Brain pericyte (primary cell): ENCODE measurements around the gene FNIP2.
"Not testable (repeated sequence)": the region's sequence is repeated elsewhere in the genome, so short reads cannot be mapped to it uniquely, and the experiment has no call there.

Experiments
- DNase-seq: peaks from one replicate; pipeline ENCODE4 v3.0.0-alpha.2; 2012; ENCODE audit warnings: low read depth, low spot score

Gene FNIP2

GRCh38 chr4:158870282-158870625 is 101.4 kb downstream of the FNIP2 start:
- DNase-seq: no peak

DNA sequence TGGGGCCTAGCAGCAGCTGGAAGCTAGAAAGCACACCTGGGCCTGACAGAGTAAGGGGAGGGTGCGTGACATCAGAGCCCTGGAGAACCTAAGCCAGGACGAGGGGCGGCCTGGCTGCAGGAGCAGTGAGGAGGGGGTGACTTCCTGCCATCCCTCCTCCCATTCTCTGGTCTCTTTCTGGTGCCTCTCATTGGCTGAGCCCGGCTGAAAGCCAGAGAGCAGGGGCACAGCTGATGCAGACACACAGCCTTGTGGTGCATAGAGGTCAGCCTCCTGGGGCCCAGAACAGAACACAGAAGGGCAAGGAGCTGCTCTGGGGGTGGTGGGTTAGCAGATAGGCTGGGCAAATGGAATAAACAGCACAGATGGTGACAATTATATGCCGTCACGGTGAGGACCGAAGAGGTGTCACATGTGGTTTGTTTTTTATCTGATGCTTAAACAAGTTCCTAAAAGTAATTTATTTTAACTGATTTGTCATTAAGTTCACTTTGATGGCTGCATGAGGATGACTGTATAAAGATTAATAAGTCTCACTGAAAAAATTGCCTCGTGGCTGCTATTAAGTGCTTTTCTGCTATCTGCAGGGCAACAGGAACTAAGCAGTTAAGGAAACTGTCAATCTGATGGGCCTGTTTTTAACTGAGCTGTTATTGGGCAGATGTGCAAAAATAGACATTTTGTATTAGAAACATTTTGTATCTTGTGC is 102.0 kb downstream of the FNIP2 start:
- DNase-seq: no peak

GRCh38 chr4:158871335-158871724 is 102.5 kb downstream of the FNIP2 start:
- DNase-seq: no peak

DNA sequence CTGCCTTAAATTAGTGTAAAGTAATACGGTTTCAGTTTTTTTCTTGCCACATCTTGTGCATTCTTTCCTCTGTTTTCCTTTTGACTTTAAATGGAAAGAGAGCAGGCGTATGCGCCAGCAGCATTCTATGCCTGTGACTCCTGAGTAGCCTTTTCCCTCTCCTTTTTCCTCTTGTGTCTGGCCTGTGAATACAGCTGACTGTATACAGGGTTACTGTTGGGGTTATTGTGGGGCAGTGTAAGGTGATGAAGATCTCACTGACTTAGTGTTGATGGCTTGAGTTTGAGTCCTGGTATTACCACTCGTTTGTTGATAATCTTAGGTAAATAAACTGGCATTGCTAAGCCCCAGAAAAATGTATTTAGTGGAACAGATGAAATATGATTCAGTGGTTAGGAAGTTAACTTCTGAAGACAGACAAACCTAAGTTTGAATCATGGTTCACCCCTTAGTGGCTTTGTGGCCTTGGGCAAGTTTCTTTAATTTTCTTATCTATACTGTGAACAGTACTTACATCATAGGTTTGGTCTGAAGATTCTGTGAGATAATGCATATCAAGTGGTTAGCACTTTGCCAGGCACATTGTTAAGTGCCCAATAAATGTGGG is 105.1 kb downstream of the FNIP2 start:
- peak; percentile 46 for DNase-seq

- no peak for DNase-seq
These were observed 106.2 kb downstream of the FNIP2 start for GRCh38 chr4:158875026-158875425.

DNA sequence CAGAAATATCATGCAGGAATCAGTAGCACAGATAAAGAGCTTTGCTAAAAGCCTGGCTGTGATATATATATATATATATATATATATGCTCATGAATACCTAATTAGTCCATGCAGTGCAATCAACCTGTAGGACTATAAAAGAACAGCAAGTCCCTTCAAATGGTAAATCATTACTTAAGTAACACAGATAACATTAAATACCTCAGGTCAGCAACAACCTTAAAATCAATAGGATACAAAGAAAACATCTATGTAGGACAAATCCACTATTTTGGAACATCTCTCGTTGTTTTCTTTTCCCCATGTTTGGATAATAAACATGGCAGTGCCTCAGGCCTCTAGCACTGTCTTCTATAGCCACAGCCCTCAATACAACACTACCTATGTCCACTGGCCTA is 106.6 kb downstream of the FNIP2 start:
- DNase-seq: no peak

GRCh38 chr4:158877069-158877468 is 108.2 kb downstream of the FNIP2 start:
- no peak for DNase-seq

- not testable (repeated sequence) for DNase-seq
These were observed 113.3 kb downstream of the FNIP2 start for GRCh38 chr4:158882142-158882541.

GRCh38 chr4:158884280-158884679 is 115.5 kb downstream of the FNIP2 start:
- DNase-seq: no peak

GRCh38 chr4:158885564-158885963 is 116.7 kb downstream of the FNIP2 start:
- DNase-seq: no peak

GRCh38 chr4:158890294-158890693 is 121.5 kb downstream of the FNIP2 start:
- no peak for DNase-seq

- DNase-seq: no peak
These were observed 122.4 kb downstream of the FNIP2 start for GRCh38 chr4:158891256-158891655.

DNA sequence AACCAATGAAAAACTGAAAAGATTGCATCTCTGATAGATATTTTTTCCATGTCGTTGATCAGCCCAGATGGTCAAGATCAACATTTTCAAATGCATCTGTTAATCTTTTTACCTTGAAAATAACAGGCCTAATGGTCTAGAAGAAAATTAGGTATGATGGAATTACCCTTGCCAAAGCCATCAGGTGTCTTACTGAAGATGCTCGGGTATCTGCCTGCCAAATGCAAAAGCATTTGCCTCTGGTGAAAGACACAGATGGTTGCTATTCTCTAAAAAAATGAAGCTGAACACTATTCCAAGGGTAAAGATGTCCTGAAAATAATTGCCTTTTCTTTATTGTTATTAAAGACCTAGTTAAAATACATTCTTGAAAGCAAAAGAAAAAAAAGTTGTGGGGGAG is 126.0 kb downstream of the FNIP2 start:
- DNase-seq: no peak

DNA sequence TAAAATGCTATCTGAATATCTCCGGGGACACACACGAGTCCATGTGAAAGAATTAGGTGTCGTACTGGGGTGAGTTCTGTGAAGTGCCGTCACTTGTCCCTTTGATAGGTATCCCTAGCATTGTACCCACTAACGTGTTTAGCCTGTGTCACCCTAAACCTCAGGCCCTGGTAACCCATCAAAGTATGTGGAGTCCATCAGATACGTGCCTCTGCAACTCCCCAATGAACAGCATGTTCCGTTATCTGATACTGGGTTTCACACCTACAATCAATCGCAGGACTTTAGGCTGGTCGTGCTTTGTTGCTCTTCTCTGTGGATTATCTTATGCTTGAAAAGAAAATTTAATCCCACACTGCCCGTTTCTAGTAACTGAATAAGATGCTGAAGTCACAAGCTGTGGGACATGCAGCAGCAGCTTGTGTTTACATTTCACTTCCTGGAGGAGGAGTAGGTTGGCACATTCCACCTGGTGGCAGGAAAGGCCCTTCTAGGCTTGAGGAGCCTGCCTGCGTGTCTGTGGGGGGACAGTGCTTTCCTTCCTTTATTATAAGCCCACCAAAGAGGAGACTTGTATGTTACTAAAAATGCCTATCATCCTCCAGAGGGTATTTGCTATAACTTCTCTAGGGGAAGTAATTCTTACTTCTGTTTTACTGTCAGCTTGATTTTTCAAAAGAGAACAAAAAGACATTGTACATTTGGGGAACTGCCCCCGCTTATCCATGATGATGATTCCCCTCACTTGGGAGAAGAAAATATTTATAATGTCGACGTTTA is 127.2 kb downstream of the FNIP2 start:
- no peak for DNase-seq

DNA sequence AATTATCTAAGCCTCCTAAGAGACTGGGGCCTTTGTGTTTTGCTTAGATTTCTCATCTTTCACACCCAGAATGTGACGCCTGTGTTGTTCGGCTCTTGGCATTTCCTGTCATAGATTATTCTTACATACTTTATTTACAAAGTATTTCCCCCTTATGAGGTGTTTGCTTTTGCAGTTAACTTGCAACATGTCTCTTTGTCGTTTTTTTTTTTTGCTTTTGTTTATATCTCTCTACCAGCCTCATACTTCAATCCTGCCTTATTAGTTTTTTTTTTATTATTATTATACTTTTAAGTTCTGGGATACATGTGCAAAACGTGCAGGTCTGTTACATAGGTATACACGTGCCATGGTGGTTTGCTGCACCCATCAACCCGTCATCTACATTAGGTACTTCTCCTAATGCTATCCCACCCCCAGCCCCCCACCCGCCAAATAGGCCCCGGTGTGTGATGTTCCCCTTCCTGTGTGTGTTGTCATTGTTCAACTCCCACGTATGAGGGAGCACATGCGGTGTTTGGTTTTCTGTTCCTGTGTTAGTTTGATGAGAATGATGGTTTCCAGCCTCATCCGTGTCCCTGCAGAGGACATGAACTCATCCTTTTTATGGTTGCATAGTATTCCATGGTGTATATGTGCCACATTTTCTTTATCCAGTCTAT is 127.9 kb downstream of the FNIP2 start:
- not testable (repeated sequence) for DNase-seq

GRCh38 chr4:158900408-158900807 is 131.6 kb downstream of the FNIP2 start:
- not testable (repeated sequence) for DNase-seq

DNA sequence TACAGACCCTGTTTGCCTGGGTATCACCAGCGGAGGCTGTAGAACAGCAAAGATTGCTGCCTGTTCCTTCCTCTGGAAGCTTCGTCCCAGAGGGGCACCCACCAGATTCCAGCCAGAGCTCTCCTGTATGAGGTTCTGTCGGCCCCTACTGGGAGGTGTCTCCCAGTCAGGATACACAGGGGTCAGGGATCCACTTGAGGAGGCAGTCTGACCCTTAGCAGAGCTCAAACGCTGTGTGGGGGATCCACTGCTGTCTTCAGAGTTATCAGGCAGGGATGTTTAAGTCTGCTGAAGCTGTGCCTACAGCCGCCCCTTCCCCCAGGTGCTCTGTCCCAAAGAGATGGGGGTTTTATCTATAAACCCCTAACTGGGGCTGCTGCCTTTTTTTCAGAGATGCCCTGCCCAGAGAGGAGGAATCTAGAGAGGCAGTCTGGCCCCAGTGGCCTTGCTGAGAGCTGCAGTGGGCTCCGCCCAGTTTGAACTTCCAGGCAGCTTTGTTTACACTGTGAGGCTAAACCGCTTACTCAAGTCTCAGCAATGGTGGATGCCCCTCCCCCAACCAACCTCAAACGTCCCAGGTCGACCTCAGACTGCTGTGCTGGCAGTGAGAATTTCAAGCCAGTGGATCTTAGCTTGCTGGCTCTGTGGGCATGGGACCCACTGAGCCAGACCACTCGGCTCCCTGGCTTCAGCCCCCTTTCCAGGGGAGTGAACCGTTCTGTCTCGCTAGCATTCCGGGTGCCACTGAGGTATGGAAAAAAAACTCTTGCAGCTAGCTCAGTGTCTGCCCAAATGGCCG is 133.7 kb downstream of the FNIP2 start:
- DNase-seq: not testable (repeated sequence)

DNA sequence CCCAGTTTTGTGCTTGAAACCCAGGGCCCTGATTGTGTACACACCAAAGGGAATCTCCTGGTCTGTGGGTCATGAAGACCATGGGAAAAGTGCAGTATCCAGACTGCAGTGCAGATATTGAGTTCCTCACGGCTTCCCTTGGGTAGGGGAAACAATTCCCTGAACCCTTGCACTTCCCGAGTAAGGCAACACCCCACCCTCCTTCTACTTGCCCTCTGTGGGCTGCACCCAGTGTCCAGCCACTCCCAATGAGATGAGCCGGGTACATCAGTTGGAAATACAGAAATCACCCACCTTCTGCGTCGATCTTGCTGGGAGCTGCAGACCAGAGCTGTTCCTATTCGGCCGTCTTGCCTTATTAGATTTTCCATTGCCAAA is 134.2 kb downstream of the FNIP2 start:
- DNase-seq: no peak

GRCh38 chr4:158903472-158904043 is 134.7 kb downstream of the FNIP2 start:
- DNase-seq: no peak

DNA sequence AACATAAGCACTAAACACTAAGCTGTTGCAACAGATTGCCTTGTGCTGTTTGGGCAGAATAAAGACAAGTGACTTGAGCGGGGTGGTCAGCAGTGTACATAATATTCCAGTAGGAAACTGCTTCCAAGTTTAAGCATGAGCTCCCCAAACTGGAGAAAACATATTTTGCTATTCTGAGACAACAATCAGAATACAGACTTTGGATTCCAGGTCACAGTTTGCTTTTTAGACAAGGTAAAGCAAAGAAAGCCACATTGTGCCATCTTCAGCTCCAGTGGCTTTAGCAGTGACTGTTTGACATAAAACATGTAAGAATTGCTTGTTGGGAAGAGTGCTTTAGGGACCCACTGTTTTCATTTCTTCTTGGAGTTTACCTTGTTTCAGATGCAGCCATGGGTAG is 136.0 kb downstream of the FNIP2 start:
- DNase-seq: no peak

DNA sequence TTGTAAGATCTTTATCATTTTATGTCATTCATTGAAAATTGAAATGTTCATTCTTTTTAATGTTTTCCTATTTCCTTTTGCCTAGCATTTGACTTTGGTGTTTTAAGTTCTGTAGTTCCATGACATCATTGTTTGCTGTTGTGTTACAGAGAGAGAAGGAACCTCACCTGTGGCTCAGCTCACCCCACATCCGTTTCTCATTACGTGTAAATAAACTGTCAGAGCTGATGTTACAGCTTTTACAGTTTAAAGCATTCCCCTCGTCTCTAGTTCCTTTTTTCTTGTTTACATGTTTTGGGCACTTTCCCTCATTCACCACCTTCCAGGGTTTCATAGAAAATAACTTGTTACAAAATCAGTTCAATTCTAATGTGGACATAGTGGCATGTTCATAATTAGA is 137.2 kb downstream of the FNIP2 start:
- no peak for DNase-seq
